DMS 273 treated with DMSO at 0.1 percent for 48 hours (cell line): ENCODE measurements around the gene ITPKB.

ENCODE experiments used
- DNase-seq: peaks from one replicate; lab custom pipeline; 2025; lab: John Stamatoyannopoulos, UW

ITPKB gene

DNA sequence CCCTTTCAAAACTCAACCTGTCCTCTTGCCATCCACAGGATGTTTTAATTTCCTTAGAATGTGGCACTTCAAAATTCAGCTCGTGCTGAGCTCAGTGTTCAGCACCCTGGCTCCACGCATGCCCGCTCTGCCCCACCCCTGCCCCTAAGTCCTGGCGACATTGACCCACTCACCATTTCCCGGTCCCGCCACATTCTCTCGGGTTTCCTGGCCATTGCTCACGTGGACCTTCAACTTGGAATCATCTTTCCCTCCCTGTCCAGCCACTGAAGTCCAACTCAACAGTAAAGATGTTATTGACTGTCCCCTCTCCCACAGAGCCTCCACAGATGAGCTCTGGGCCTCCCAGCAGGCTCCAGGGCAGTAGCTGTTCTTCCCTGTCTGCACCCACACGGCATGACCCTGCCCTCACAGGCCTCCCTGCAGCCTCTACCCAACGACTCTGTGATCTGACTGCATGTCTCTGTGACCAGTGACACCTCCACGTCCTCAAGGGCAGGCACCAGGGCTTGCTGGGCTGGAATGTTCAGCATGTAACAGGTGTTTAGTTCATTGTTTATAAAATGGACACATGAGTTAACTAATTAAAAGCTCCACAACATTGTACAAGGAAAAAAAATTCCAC lies 53.8 kb downstream of the ITPKB start:
- no peak for DNase-seq

DNA sequence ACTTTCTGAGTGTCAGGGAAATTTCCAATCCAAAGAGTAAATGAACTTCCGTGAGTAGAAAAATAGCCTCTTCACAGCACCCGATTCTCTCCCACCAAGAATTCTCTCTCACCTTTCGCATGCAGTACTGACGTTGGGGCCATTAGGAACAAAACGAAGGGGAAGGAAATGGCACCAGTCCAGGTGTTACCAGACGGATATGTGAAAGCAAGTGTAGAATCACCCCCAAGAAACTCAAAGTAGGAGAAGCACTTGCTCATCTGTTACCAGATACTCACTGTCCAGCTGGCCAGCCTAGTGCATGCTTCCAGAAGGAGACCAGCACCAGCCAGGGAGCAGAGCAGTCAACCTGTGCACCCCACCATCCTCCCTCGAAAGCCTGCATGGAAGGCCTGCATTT lies 55.1 kb downstream of the ITPKB start:
- DNase-seq = no peak

DNA sequence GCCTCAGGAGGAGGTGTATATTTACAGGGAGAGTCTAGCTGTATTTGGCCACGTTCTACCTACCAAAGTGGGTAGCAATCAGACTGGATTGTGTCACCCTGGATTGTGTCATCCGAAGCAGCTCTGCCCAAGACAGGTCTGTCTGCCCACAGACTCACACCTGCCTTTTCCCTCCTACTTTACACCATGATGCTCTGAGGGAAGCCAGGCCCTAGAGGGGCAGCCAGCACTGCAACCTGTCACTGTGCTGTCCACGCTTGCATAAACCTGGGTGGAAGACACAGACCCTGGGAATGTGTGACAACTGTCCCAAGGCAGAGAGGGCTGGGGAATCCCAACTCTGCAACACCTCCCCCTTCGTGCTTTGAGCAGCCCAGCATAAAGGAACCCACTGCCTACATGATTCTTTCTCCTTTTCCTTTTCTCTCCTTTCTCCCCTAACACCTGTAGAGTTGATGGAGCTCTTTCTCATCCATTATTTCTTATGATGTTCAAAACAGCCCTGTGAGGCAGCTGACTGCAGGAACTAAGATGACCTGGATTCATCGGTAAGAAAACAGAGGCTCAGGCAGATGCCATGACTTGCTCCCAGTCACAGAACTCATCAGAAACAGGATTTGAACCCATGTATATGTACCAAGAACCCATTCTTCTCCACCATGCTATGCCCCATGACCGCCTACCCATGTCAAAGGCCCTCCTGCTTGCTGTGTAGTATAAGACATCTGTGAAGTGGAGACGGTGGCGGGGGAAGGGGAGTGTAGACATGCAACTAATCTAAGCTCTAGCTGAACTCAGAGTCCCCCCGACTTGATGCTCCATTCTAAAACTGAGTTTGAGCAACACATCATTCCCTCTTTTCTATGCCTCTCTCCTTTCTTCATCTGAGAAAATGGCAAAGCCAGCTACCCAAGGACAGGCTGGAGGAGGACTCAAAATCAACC lies 55.9 kb downstream of the ITPKB start:
- DNase-seq = no peak

DNA sequence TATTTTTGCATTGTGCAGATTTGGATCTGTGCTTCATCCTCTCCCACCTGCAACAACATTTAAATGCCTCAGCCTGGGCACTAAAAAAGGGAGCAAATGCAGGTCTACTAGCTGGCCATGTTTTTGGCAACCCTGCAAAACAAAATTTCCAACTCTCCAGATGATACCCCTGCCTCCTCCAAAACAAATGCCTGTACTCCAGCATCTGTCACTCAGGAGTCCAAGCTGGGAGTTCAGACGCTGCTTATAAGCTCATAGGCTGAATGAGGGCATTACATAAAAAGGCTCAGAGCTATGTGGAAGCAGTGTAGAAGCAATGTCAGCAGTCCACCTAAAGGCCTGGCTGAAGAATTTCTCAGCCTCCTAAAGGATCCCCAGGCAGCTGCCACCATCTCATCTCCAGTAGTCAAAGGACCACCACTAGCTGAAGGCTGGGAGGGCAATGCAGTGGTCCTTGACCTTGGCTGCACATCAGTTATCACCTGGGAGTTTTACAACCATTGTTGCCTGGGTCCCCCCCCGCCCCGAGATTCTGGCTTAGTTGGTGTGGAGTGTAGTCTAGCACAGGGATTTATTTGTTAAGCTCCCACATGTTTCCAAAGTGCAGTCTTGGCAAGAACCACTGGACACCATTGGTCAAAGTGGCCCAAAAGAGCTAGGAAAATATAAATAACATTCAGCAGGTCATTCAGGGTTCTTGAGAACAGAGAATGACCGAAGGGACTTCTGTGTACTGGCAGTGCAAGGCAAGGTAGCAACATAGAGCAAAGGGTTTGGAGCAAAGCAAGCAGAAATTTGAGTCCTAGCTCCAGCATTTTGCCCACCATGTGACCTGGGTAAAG lies 57.2 kb downstream of the ITPKB start:
- DNase-seq = no peak

DNA sequence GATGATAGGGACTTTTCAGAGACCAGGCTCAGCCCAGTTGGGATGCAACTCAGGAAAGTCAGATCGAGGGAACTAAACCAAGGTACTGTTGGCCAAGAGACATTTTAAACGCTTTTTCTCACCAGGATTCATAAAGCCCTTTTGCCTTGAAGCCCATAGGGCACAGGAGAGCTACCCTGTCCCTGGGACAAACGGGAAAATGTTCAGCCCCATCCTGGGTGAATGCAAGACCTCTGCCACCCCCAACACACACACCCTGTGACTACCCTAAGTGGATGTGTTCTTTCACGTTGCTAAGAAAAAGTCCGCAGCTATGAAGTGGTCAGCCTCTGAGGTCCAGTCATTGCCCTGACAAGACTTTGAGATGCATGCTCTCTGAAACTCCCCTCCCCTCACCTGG lies 58.4 kb downstream of the ITPKB start:
- no peak for DNase-seq

DNA sequence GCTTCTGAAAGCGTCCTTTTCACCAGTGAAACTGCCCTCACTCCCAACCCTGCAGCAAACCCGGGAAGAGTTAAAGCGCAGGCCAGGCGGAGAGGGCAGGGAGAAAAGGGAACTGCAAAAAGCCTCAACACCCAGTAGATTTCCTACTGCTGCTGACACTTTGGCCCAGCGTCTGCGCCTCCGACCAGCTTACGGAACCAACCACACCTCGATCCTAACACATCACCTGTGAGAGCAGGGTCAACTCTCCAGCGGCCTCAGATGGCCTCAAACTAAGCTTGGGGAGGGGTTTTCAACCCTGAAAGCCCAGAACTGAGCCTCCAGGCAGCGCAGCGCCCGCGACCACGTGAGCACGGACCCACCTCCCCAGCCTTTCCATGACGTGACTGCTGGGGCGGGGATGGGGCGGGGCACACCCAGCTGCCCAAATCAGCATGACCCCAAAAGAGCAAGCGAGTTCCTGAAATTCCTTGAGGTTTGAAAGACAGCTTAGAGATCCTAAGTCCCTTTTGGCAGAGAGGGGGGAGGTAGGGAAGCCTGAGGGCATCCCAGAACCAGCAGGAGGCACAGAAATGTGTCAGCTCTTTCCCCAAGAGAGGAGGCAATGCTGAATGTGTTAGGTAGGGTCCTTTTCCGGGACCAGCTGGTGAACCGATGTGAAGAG lies 59.1 kb downstream of the ITPKB start:
- DNase-seq = no peak

DNA sequence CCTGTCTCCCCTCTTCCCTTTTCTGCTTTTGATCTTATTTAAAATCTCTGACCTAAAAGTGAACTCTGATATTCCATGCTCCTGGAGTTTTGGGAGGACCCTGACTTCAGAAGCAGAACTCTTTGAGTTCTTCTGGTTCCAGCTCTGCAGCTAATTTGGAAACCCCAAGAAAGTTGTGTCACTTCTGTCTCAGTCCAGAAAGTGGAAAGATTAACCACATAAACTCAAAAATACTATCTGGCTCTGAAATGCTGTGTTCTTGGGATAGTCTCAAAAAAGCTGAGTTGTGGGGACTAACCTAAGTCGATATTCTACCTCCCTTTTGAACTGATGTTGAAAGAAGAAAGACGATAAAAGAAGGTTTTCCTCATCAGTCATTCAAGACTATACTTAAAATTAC lies 59.8 kb downstream of the ITPKB start:
- DNase-seq = no peak

DNA sequence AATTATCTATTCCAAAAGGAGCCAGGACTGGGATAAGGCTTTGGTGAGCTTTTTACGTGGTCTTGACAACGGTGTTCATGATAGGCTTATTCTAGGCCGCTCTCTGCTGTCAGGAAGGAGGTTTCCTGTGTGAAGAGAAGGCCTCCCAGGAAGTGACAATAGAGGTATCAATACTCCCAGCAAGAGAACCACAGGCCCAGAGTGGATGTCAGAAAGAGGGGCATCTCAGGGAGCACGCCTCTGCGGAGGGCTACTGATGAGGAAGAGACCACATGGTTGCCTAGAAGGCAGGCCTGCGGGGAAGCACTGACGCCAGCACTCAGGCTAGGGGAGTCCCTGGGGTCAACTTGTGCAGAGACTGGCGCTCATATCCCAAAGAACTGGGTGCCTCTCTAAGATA lies 60.4 kb downstream of the ITPKB start:
- no peak for DNase-seq

DNA sequence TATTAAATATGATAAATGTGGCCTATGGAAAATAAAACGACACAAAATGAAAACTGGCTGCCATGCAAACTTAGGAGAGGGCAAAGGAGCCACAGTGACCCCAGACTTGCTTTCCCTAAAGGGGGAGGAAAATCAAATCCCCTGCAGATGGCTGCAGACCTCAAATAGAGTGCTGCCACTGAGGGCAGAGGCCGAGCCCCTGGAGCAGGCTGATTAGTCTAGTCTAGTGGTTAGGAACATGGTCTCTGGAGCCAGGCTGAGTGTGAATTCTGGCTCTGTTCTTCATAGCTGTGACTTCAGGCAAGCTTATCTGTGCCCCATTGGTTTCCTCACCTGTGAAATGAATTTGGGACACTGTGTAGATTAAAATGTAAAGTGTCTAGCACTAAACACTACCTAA lies 60.8 kb downstream of the ITPKB start:
- DNase-seq = no peak

DNA sequence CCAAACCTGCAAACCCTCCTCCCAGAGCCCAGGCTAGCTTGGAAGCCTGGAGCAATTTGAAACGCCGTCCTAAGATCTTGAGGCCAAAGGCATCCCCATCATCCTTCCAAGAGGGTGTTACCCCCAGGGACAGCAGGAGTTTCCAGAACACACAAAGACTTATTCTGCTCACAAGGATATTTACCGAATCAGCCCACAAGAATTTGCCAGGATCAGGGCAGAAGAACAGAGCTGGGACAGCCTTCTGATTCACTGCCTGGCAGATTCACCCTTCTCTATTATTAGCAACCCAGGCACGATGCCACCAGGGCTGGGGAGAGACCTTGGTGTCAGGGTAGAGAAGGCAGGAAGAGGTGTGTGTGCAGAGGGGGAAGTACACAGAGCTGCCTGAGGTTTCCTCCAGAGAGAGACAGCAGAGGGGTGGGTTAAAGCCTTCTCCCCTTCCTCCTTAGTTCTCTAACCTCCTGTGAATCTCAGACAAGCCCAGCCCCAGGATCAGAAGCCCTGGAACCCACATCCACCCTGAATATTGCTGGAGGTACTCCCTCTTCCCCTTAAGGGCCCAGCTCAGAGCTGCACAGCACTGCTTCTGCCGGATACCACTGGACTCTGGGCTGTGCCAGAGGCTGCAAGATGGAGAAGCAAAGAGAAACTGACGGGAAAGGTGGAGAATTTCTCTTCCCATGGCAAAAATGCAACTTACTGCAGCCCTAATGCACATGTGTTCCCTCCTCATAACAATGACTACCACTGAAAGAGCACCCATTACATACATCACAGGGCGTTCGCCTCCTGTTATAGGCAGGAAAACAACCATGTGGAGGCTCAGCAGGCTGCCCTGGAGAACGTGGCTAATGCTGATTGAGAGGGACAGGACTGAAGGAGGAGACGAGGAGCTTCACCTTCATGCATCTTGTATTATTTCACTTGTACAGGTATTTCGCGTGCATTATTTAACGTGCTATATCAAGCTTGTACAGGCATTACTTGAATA lies 61.8 kb downstream of the ITPKB start:
- DNase-seq = no peak

DNA sequence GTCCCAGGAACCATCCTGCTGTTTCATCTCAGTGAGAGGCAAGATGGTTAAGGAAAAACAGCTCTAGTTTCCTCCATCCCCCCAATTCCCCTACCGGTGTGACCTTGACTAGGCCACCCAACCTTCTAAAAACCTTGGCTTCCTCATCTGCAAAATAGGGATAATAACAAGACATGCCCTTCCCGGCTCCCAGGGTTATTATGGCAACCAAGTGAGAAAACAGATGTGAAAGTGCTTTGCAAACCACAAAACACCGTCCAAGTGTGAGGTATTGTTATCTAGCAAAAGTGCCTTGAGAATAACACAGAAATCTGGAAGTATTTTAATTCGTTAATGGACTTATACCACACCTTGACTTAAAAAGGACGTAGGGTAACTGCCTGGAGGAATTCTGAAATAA lies 62.7 kb downstream of the ITPKB start:
- DNase-seq = no peak

DNA sequence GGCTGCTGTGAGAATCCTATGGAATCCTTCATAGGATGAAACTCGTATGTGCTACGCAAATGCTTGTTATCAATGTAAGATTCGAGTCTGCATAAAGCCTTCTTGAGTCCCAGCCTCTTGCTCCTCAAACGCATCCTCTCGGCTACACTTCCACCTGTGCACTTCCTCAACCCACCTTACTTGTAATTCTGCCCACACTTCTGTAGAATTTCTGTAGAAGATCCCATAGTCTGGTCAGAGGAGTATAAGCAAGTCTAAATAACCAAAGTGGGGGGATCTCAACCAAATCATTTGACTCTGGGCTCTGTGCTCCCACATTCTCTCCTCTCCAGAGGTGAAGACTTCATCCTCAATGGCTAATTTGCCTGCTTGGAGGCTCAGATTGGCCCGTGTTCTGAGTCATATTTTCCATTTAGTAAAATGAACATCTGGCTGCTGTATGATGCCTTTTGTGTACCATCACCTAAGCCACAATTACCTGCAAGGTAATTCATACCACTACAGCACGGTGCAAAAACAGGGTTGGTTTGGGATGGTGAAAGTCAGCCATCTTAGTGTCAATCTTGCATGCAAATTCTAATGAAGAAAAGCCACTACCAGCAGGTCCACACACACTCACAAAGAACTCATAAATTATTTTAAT lies 63.2 kb downstream of the ITPKB start:
- no peak for DNase-seq

DNA sequence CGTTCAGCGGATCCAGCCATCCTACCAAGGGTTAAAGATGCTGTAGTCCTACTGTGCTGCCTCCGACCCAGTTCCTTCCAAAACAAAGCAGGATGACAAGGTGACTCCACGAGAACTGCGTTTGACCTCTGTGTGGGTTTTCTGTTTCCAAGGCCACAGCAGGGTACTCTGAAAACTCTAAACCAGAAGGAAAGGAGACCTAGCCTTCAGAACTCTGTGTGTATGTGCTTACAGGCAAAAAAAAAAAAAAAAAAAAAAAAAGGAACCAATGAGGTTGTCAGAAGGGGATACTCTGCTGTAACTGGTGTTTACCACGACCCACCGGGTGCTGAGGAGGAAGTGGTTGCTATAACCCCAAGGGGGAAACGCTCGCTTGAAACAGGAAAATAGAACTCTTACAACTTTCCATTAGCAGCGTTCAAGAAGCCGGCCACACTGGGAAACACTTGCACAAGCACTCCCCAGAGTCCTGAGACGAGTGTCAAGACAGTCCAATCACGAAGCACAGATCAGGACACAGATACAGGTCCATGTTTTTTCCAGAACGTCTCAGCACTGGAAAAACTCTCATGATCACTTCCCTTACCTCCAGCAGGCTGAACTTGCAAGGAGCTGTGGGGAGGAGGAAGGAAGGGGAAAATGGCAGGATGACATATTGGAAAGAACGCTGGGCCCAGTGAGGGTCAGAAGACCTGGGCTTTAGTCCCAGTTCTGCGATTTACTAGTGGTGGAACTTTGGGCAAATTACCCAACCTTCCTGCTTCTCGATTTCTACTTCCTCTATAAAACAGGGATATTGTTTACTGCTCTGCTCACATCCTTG lies 64.0 kb downstream of the ITPKB start:
- DNase-seq = no peak

DNA sequence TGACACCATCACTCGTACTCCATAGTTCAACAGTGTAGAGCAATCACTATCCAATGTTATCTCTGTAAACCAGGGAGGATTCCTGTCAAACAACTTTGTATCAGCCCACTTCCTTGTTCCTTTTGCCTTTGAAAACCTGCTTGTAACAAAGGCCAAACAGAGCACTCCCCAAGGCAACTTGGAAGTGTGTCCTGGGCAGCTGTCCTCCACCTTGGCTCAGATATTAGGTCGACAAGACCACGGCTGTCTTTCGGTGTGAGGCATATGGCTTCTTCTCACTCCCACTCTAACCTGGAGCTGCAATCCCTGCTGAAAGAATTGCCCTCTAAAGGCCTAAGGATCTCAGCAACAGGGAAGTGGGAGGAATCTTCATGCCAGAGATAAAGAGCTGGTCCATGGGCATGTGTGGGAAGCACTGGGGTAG lies 66.7 kb downstream of the ITPKB start:
- DNase-seq = no peak

DNA sequence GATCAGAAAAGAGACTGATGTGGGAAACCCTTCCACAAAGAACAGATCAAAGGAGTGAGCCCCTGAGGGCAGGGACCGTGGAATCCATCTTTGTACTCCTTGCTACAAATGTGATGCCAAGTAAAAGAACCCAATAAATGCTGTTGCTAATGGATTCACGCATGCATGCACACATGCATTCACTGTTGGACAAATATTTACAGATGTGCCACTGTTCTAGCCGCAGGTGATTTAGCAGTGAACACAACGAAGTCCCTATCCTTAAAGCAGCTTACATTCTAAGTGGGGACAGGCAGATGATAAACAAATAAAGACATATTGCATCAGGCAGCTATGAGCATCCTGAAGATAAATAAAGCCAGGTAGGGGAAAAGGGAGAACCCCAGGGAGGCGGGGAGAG lies 67.8 kb downstream of the ITPKB start:
- no peak for DNase-seq

DNA sequence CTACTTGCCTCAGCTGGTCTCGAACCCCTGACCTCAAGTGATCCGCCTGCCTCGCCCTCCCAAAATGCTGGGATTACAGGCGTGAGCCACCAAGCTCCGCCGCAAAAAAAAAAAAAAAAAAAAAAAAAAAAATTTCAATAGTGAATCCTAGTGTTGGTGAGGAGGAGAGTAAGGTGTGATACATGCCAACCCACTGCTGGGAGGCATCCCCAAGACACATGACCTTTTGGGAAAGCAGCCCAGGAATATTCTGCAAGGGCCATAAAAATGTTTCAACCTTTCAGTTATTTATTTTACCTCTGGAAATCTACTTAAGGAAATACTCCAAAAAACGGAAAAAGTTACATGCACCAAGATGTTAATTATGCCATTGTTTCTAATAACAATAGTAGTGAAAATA lies 69.0 kb downstream of the ITPKB start:
- no peak for DNase-seq

DNA sequence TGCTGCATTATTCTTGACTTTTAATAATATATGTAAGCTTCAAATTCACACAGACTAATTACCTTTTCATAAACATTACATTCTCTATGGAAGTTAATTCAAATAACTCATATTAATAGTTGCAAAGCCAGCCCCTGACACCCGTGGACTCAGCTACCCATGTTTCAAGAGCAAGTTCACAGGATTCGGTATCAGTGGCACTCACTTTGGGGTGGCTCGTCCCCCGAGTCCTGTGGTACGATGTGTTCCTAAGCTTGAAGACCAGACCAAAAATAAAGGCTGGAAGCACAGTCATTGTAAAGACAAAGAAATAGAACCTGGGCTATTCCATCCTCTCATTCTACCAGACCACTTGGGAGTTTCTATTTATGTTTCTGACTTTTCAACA lies 70.9 kb downstream of the ITPKB start:
- no peak for DNase-seq

DNA sequence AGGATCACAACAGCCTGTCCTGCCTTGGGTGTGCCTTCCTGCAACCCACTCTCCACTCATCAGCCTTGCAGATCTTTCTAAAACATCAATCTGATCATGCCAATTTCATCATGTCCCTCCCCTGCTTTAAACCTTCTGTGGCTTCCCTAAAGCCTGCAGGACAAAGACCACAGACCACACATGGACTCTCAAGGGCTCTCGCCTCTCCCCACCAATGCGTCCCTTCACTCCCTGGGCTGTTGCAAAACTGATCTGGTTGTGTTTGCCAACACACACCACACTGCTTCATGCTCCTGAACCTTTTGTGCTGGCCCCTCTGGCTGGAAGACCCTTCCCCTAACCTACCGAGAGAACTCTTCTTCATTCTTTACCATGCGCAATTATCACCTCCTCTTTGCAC lies 72.4 kb downstream of the ITPKB start:
- DNase-seq = no peak

DNA sequence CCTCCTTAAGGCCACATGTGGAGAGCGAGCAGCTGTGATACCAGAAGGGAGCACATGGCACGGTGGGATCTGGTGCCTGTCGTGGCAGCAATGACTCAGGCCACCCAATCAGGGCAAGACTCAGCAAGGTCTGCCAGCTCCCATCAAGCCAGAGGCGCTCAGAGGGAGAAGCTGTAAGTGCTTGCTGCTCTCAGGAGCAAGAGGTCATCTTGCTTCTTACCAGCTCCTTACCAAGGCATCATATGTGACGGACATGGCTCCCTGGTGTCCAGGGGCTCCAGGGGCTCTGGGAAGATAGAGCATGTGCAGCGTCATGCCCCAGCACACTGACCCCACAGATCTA lies 72.9 kb downstream of the ITPKB start:
- DNase-seq = no peak
